Hematopoietic multipotent progenitor cell treated with erythropoietin and hydrocortisone succinate and interleukin-3 and kit ligand, for 6 days (in vitro differentiated cells): ENCODE results near the gene PEAK3.

Experiments
- DNase-seq: peaks from one replicate; pipeline ENCODE4 v3.0.0-alpha.2; 2015

PEAK3 gene

GRCh38 chr19:2282062-2282861 is at the start of gene PEAK3:
TSS of gene PEAK3 (minus strand) at chr19:2282175. CDS start at chr19:2280931, 1,244 bp downstream.
- DNase-seq, result peak; percentile 76

GRCh38 chr19:2330632-2331284 is 48.8 kb upstream of the PEAK3 start:
- DNase-seq, result no peak

GRCh38 chr19:2330255-2330631 is 48.3 kb upstream of the PEAK3 start:
- DNase-seq, result no peak

GRCh38 chr19:2329501-2329916 is 47.5 kb upstream of the PEAK3 start:
- no peak for DNase-seq

GRCh38 chr19:2329149-2329478 is 47.1 kb upstream of the PEAK3 start:
- DNase-seq, result no peak

GRCh38 chr19:2328401-2329148 is 46.6 kb upstream of the PEAK3 start, which contains the start of the genes LSM7 and SPPL2B:
TSS of gene LSM7 (minus strand) at chr19:2328586. CDS start at chr19:2328566, 20 bp downstream.
TSS of gene SPPL2B (plus strand) at chr19:2328684. CDS start at chr19:2328710, 26 bp downstream.
- DNase-seq, result peak; percentile 94

GRCh38 chr19:2327773-2328400 is 45.9 kb upstream of the PEAK3 start:
- DNase-seq, result peak; percentile 93

- no peak for DNase-seq
Observed at GRCh38 chr19:2326699-2327360, 44.9 kb upstream of the PEAK3 start.

- DNase-seq, result no peak
Observed at GRCh38 chr19:2325281-2326046, 43.5 kb upstream of the PEAK3 start.

GRCh38 chr19:2324220-2324948 is 42.4 kb upstream of the PEAK3 start:
- DNase-seq, result no peak

- no peak for DNase-seq
Observed at GRCh38 chr19:2323707-2324106, 41.7 kb upstream of the PEAK3 start.

GRCh38 chr19:2321565-2322283 is 39.7 kb upstream of the PEAK3 start:
- DNase-seq, result no peak

GRCh38 chr19:2320939-2321338 is 39.0 kb upstream of the PEAK3 start:
- DNase-seq, result no peak

- DNase-seq, result no peak
Observed at GRCh38 chr19:2320049-2320448, 38.1 kb upstream of the PEAK3 start.

GRCh38 chr19:2319551-2319950 is 37.6 kb upstream of the PEAK3 start:
- no peak for DNase-seq

- DNase-seq, result no peak
Observed at GRCh38 chr19:2318923-2319322, 36.9 kb upstream of the PEAK3 start.

GRCh38 chr19:2317756-2318155 is 35.8 kb upstream of the PEAK3 start:
- no peak for DNase-seq

- no peak for DNase-seq
Observed at GRCh38 chr19:2317300-2317699, 35.3 kb upstream of the PEAK3 start.

GRCh38 chr19:2315818-2316353 is 33.9 kb upstream of the PEAK3 start:
- peak; percentile 82 for DNase-seq
